GM19099 (cell line): ENCODE measurements around the gene FAHD1.

Source experiments
- POLR2A ChIP-seq: IDR thresholded peaks from 3 replicates; pipeline ENCODE4 v1.6.1; 2011; ENCODE audit warnings: low read depth; ENCODE audit not compliant: insufficient read length; ENCODE audit errors: extremely low read depth

FAHD1 gene

GRCh38 chr16:1850981-1851380 is 24.0 kb downstream of the FAHD1 start:
- no peak for TF ChIP-seq POLR2A

- no peak for TF ChIP-seq POLR2A
These were observed 24.8 kb downstream of the FAHD1 start for GRCh38 chr16:1851793-1852192.

GRCh38 chr16:1857433-1858097 is 30.6 kb downstream of the FAHD1 start:
- TF ChIP-seq POLR2A = no peak

GRCh38 chr16:1858189-1858865 is 31.3 kb downstream of the FAHD1 start:
- TF ChIP-seq POLR2A = no peak

- TF ChIP-seq POLR2A = no peak
These were observed 32.6 kb downstream of the FAHD1 start for GRCh38 chr16:1859650-1860049.

GRCh38 chr16:1861730-1862129 is 34.7 kb downstream of the FAHD1 start:
- no peak for TF ChIP-seq POLR2A

- no peak for TF ChIP-seq POLR2A
These were observed 35.4 kb downstream of the FAHD1 start for GRCh38 chr16:1862394-1862793.

GRCh38 chr16:1863681-1864460 is 36.9 kb downstream of the FAHD1 start:
- TF ChIP-seq POLR2A = no peak

GRCh38 chr16:1865902-1866690 is 39.1 kb downstream of the FAHD1 start:
- TF ChIP-seq POLR2A = no peak

- TF ChIP-seq POLR2A = no peak
These were observed 43.5 kb downstream of the FAHD1 start for GRCh38 chr16:1870365-1871082.

- TF ChIP-seq POLR2A = no peak
These were observed 45.1 kb downstream of the FAHD1 start, which contains the start of gene MEIOB for GRCh38 chr16:1871974-1872635. TSS of gene MEIOB (minus strand) at chr16:1872164. CDS start at chr16:1868175, 3,989 bp downstream.

GRCh38 chr16:1874854-1875253 is 47.8 kb downstream of the FAHD1 start:
- no peak for TF ChIP-seq POLR2A

- TF ChIP-seq POLR2A = no peak
These were observed 49.5 kb downstream of the FAHD1 start for GRCh38 chr16:1876468-1876867.

GRCh38 chr16:1877089-1877488 is 50.1 kb downstream of the FAHD1 start:
- no peak for TF ChIP-seq POLR2A

GRCh38 chr16:1877804-1878203 is 50.8 kb downstream of the FAHD1 start:
- no peak for TF ChIP-seq POLR2A

GRCh38 chr16:1878256-1878655 is 51.2 kb downstream of the FAHD1 start:
- no peak for TF ChIP-seq POLR2A
